ENCODE results near the gene RMI1.
A peak's percentile ranks its signal among the peaks of the same experiment; 100 is the strongest.
"Not testable (repeated sequence)": the region's sequence is repeated elsewhere in the genome, so short reads cannot be mapped to it uniquely, and the experiment has no call there.

The RMI1 gene

DNA sequence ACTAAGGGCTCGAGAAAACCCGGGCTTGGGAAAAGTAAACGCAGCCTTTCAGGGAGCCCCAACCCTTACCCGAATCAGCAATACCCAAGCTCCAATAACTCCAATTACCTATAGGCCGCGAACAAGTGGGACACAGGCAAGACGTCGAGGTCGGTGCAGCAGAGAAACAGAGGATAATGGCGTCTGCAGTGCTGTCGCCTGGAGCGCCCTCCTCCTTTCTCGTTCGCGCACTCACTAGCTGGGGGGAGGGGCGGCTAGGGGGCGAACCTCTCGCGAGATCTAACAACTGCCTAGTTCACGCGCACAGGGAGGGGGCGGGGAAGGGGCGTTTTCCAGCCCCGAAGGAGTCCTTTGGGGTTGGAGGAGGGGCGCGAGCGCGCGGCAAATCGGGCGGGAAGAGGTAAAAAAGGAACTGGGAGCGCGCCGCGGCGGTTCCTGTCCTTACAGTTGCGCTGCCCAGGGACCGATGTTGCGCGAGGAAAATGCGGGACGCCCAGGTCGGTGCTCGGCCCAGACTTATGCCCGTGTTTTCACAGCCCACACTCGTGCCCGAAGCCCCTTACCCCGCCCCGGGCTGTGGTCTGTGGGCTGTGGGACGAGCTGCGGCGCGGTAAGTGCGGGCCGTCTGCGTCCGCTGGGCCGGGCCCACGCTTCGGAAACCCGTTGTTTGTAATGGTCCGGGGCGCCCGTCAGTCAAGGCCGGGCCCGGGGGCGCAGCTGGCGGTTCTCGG lies at the start of gene RMI1:
RMI1 (plus strand) TSS at position 411 of the 731 bp plus-strand sequence. CDS start 20,182 bp downstream, outside the sequence.
- DNase-seq, result peak; percentile 100

DNA sequence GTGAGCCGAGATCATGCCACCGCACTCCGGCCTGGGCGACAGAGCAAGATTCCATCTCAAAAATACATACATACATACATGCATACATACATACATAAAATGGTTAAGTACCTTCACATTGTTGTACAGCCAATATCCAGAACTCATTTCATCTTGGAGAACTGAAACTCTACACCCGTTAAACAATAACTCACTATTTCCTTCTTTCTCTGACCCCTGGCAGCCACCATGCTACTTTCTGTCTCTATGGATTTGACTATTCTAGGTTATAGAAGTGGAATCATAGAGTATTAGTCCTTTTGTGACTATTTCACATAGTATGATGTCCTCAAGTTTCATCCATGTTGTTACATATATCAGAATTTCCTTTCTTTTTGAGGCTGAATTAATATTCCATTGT lies 49.7 kb upstream of the RMI1 start:
- no peak for DNase-seq

DNA sequence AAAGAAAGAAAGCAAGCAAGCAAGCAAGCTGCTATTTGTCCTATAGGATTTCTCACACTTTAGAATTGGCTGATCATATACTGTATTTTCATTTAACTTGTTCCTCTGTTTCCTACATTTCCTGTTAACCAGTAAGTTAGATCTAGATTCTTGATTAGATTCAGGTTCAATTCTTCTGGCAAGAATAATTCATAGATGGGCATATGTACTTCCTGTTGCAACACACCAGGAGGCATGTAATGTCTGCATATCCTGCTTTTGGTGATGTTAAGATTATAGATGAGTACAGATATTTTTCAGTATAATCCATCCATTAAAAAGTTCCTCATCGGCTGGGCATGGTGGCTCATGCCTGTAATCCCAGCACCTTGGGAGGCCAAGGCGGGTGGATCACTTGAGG lies 48.6 kb upstream of the RMI1 start:
- peak; percentile 73 for DNase-seq

DNA sequence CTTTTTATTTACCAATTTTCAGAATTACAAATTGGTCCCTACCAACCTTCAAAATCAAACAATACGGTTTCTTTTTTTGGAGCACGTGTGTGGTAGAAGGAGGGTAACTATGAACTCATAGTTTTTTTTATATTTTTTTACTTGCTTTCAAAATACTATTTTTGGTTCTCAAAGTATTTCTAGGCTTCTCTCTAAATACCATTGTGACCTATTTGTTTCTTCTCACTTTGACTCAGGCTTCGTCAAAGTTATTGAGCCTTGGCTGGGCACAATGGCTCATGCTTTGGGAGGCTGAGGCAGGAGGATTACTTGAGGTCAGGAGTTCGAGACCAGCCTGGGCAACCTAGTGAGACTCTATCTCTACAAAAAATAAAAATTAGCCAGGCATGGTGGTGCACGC lies 47.8 kb upstream of the RMI1 start:
- DNase-seq, result no peak

DNA sequence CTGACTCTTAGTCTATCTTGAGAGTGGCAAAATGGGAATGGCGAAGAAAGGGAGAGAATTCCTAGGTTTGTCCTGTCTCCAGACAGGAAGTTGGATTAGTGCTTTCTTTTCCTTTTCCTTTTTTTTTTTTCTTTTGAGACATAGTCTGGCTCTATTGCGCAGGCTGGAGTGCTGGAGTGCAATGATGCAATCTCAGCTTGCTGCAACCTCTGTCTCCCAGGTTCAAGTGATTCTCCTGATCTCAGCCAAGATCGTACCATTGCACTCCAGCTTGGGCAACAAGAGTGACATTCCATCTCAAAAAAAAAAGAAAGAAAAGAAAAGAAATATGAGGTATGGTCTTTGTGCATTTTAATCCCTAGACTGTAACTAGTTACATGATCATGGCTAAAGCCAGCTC lies 46.8 kb upstream of the RMI1 start:
- no peak for DNase-seq

DNA sequence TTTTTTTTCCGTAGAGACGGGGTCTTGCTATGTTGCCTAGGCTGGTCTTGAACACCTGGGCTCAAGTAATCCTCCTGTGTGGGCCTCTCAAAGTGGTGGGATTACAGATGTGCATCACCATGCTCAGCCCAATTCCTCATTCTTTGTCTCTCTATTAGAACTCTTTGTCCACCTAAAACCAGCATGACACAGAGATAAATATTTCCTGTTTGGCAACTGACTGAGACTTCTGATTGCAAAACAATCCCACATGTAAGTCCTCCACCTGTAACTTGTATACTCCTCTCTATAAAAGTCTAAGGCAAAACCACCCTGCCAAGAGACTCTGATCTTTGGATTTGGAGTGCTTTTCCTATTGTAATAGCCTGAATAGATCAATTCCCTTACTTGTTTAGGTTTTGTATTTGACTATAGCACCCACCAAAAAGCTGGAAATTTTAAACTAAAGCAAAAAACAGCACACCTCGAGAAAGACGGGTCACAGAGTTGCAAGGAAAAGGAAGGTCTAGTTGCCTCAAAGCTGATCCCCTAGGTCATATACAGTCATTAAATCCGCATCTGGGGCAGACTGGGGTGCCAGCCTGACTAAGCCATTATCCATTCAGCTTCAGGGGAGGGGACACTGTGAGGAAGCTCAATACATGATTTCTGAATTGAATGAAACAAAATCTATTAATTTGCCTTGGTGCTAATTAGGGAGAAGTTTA lies 45.9 kb upstream of the RMI1 start:
- DNase-seq, result peak; percentile 64

DNA sequence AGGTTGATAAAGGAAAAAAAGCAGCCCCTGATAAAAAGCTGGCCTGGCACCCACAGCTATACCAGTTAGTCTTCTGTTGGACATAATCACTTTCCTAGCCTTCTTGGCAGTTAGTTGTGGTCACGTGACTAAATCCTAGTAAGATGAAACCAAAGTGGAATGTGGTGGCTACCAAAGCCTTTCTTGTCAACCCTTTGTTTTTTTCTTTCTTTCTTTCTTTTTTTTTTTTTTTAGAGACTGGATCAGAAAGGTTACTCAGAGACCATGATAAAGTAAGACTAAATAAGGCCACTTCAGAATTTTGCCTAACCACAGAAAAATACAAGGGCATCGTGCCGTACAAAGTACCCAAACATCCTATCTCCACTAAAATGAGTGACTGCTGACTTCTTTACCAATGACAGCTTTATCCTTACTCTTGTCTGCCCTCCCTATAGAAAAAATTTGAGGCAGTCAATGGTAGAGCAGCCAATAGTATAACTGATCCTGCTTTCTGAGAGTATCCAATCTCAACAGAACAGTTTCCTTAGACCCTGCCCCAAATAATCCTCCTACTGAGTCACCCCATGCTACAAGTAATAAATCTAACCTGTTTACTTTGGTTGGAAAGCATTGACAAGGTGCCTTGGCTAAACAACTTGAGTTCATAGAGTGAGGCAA lies 45.2 kb upstream of the RMI1 start:
- peak; percentile 25 for DNase-seq

DNA sequence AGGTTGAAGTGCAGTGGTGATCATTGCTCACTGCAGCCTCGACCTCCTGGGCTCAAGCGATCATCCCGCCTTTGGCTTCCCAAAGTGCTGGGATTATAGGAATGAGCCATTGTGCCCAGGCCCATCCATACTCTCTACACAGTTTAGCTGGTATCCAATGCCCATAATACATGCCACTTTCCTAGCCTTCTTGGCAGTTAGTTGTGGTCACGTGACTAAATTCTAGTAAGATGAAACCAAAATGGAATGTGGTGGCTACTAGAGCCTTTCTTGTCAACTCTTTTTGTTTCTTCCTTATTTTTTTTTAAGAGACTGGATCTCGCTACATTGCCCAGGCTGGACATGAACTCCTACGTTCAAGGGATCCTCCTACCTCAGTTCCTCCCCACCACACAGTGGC lies 44.1 kb upstream of the RMI1 start:
- no peak for DNase-seq

DNA sequence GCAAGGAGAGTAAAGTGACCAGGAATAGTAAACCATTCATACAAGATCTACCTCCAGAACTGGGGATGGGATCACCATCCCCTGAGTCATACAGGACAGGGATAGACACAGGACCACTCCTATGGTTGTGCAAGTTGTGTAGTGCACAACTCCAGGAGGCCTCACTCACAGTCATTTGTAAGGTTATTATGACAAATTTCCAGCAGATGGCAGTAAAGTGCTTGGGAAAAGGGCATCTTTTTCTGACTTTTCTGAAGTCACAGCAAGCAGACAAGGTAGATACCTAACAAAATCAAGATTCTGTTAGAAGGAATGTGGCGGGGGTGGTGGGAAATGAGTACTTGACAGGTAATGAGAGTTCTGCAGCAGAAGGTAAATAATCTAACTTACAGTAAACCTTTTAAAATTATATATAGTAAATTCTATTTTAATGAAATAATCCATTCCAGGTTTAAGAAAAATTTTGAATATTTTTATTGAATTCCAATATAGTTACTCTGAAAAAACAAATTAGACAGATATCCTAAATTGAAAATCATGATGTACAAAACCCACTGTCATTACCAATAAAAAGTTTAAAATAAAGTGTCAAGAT lies 42.6 kb upstream of the RMI1 start:
- peak; percentile 89 for DNase-seq

DNA sequence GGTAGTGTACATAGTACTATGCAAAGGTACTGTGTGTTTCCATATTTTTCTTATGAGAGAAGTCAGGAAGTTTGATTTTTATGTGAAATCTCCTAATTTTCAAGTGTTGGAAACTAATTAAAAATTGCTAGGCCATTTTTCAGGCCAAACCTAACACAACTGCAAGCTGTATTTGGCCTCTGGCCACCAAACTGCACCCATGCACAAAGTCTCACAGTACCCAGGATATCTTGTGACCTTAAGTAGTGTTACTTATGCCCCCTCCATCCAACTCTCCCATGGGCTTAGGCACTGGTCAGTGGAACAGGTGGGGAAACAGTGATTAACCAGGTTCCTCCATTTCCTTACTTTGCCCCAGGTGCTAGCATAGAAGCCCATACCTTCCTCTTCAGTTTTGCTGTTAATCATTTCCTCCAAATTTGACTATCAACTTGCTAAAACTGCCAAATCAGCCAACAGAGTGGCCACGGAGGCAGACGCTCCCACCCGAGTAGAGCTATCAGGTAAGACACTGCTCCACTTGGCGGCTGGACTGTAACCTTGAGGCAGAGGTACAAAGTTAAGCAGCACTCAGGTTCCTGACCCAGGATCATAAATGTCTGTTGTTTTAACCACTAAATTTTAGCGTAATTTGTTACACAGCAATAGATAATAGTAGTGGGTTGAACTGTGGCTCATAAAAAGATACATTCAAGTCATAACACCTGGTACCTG lies 39.9 kb upstream of the RMI1 start:
- DNase-seq, result no peak

DNA sequence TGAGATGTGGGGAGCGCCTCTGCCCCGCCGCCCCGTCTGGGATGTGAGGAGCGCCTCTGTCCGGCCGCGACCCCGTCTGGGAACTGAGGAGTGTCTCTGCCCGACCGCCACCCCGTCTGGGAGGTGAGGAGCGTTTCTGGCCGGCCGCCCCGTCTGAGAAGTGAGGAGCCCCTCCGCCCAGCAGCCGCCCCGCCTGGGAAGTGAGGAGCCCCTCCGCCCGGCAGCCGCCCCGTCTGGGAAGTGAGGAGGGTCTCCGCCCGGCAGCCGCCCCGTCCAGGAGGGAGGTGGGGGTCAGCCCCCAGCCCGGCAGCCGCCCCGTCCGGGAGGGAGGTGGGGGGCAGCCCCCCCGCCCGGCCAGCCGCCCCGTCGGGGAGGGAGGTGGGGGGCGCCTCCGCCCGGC lies 32.5 kb upstream of the RMI1 start:
- DNase-seq, result not testable (repeated sequence)

DNA sequence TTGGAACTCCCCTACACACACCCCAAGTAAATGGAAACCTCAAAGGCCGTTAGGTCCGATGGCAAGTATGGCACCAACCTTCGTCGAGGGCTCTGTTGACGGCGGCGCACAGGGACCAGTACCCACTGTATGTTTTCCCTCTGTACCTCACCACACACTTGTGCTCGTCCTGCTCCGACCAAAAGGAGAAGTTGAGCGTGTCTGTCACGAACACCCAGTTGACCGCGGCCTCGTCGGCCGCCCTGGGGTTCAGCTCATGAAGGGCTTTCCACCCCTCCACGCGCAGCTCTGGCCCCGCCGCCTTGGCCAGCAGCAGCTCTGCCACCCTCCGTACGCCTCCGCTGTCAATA lies 24.5 kb upstream of the RMI1 start:
- peak; percentile 76 for DNase-seq

DNA sequence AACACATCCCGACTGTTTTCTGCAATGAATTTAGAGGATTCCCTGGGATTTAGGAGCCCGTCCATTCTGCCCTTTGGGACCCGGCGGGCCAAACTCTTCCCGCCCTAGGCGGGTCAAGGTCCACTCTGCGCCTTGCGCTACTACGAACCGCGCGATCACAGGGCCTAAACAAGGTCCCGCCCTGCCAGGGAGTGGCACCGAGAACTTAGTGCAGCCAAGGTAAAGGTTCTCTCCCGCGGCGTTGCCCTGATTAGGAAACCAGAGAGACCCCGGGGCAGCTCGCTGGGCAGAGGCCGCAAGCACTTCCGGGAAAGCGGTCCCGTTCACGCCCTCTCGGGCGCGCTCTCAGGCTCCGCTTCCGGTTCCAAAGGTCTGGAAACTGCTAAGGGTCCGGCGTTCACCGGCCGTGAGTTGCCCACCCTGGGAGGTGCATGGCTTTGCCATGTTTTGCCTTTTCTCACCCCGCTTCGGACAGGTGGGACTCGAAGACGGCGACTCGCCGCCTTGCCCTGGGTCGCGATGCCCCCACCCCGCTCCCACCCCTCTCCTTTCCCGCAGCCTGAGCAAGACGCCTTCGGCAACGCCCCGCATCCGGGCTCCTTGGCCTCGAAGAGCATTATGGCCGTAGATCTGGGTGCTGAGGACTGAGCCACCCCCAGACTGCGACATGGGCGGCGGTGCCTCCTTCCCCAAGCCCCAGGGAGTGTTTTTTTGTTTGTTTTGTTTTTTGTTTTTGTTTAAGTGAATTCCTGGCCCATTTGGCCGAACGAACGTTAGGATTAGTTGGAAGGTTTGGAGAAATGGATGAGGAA lies 24.0 kb upstream of the RMI1 start:
- DNase-seq, result peak; percentile 90

DNA sequence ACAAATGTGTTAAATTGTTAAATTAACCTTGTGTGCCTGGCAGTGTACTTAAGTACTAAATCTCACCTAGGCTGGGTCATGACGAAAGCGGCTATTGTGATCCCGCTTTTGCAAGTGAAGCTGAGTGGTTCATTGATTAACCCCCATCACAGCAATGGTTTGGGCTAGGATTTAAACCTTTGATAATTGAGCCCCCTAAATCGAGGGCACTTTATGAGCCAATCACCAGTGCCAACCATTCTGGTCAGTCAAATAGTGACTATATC lies 23.4 kb upstream of the RMI1 start:
- no peak for DNase-seq

DNA sequence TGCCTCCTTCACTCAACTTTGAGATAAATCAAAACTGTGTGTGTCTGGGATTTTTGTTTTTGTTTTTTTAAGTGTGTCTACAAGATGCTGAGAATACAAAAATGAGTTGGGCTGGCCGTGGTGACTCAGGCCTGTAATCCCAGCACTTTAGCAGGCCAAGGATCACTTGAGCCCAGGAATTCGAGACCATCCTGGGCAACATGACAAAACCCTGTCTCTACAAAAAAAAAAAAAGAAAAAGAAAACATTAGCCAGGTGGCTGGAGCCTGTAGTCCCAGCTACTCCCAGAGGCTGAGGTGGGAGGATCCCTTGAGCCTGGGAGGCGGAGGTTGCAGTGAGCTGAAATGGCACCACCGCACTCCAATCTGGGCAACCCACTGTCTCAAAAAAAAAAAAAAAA lies 21.5 kb upstream of the RMI1 start:
- DNase-seq, result no peak

DNA sequence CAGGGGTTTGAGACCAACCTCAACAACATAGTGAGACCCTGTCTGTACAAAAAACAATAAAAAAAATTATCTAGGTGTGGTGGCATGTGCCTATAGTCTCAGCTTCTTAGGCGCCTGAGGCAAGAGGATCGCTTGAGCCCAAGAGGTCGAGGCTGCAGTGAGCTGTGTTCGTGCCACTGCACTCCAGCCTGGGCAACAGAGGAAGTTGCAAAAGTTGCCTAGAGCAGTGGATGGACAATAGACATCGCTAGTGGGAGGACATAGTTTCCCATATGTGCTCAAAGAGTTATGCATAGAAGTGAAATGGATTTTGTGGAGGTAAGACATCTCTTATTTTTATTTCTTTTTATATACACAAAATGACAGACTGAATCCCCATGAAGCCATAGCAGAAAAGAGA lies 19.6 kb upstream of the RMI1 start:
- DNase-seq, result no peak

DNA sequence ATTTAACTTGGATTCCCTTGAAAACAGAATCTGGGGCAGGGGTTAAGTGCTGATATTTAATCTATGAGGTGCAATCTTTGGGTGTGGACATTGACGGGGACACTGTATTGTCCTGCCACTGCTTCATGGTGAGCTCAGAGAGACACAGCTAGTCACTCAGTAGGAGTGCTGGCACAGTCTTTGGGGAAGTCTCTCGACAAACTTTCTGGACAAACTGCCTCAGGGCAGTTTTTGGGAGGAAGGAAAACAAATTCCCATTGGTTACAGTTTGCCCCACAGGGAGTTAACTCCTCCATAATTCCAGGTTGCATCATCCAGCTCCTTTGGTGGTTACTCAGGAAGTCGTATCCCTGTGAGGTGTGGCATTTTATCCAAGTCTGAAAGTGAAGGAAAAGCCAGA lies 18.4 kb upstream of the RMI1 start:
- DNase-seq, result no peak

DNA sequence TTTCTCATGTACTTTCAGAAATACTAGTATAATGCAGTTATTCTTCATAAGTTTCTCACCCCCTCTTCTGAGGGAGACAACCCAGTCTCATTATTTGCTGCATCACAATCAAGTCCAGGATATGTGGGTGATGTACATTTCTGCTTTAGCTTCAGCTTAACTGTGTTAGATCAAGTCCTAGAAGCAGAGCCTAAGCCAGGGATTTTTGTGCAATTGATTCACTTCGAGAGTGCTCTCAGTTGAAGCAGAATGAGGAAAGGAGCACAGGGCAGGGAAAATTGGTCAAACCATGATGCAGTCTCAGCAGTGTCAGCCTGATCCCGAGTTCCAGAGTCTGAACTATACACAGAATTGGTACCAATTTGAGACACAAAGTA lies 15.6 kb upstream of the RMI1 start:
- DNase-seq, result no peak

DNA sequence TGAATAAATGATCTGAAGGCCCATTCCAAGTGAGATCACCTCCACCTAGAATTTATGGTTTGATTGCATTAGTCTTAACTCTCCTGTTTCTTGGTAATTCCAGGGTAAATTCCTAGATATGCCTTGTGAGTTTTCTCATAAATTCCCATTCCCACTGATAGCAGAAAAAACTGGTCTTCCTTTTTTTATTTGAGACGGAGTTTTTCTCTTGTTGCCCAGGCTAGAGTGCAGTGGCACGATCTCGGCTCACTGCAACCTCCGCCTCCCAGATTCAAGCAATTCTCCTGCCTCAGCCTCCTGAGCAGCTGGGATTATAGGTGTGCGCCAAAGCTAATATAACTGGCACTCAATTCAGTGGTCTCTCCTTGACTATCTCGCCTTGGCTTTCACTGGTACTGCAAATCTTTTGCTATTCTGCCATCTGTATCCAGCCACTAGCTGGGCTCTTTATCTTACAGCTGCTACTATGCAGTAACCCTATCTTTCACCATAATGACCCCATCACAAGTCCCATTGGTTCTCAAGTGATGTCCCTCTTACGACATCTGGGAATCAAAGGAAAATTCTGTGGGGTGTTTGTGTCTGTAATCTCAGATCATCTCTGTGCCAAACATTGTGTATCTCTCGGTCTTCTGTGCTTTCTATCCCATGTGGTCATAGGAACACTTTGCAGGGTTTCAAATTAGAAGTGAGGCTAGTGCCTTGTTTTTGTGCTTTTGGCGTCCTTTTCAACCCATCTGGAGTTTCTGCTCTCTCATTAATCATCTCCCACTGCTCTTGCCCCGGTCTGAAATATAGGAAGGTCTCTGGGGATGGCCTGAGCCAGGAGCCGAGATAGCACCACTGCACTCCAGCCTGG lies 15.0 kb upstream of the RMI1 start:
- peak; percentile 54 for DNase-seq

DNA sequence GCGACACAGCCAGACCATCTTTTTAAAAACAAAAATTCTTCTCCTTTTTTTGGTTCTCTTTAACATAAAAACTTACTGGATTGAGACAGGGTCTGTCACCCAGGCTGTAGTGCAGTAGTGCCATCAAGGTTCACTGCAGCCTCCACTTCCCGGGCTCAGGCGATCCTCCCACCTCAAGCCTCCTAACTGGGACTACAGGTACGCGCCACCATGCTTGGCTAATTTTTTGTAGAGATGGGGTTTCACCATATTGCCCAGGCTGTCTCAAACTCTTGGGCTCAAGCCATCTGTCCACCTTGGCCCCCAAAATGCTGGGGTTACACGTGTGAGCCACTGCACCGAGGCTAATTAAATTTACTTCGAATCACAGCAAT lies 14.4 kb upstream of the RMI1 start:
- no peak for DNase-seq

DNA sequence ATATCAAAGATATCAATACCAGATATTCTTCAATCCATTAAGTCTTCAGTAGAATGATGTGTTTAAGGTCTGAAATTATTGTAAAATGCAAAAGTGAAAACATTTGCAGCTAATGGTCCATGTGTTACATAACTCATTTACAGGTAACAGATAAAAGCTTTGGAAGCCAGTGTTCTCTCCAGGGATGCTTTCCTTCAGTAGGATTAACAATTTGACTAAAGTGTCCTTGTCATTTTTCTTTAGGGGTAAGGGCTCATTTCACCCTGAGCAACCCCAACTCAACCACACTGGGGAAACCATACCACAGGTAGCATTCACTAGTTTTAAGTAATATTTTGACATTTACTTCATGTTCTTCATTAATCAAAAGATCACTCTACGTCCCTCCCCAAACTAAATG lies 13.5 kb upstream of the RMI1 start:
- DNase-seq, result no peak

DNA sequence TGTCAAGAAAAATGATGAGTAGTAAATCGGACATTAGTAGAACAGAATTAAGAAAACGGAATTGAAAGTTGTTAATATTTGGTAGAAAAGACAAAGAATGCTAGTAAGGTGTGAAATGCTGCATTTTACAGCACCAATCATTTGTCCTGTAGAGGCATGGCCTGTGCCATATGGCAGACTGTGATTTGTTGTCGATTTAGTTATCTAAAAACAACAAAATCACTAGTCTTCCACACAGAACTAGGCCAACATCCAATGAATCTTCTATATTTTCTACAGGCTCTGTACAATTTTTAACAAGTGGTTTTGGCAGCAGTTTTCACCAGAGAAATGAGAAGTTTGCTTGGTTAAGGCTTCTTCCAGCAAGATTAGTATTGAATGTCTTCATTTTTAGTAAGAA lies 11.0 kb upstream of the RMI1 start:
- DNase-seq, result no peak

Measured in hematopoietic multipotent progenitor cell treated with erythropoietin and hydrocortisone succinate and interleukin-3 and kit ligand, for 6 days (in vitro differentiated cells).